ENCODE measurements around the gene UBA6.
"Not testable (repeated sequence)": the region's sequence is repeated elsewhere in the genome, so short reads cannot be mapped to it uniquely, and the experiment has no call there.

The UBA6 gene

DNA sequence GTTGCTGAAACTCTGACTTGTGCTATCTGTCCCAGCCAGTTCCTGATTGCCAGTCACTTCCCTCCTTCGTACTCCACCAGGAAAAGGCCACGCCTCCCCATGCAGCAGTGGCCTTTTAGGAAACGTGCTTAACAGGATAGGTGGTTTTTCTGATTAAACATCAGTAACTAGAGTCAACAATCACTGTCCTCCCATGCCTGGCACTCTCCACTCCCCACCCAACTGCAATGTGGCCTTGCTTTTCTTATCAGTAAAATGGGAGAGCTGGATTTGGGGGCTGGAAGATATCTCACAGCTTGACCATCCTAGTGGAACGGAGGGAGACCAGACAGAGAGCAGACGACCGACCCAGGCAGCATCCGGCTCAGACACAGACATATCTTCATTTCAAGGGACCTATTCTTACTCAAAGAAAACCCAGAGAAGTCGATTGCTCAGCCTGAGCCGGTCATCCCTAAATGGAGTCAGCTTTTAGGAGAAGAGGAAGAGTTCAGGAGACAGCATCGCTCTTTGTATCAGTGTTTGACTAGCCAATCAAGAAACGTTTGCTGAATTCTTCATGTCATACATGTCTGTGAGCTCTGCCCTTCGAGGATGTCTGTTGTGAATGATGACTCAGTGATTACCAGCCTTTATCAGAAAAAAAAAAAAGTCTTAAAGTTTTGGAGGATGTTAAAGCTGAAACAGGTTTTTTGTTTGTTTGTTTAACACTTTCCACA lies 12.7 kb upstream of the UBA6 start:
- DNase-seq = no peak

DNA sequence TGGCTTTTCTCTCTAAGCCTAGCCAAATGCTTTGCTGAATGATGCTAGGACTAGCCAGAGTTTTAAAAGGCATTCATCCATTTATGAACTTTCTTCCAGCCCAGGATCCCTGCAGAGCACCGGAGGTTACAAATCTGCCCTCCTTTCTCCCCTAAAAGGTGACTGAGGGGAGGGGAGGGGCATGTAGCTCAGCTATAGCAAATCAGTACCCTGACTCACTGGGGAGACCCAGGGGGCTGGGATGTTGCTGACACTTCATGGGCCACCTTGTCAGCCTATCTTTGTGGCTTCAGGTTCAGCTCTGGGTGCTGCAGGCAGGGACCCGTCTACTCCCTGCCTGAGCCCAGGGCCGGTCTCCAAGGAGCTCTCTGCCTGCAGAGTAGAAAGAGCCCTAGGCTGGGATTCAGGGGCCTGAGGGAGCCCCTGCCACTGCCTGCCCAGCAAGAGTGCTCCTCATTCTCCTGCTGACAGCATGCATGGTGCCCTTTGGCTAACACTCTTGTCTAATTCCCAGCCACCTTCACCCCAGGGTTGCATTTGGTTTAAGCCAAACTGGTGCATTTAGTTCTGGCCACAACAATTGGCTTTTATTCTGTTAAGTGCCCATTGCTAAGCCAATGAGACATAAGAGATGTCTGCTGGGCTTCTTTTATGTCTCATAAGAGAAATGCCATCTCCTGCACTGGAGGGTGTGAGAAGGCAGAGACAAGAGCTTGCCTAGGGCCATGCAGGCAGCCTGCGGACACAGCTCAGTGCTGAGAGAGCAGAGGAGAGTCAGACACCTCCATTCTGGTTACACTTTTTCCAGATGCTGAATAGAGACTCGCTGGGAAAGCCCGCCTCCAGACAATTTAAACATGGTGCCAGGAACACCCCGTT lies 11.9 kb upstream of the UBA6 start:
- no peak for DNase-seq

DNA sequence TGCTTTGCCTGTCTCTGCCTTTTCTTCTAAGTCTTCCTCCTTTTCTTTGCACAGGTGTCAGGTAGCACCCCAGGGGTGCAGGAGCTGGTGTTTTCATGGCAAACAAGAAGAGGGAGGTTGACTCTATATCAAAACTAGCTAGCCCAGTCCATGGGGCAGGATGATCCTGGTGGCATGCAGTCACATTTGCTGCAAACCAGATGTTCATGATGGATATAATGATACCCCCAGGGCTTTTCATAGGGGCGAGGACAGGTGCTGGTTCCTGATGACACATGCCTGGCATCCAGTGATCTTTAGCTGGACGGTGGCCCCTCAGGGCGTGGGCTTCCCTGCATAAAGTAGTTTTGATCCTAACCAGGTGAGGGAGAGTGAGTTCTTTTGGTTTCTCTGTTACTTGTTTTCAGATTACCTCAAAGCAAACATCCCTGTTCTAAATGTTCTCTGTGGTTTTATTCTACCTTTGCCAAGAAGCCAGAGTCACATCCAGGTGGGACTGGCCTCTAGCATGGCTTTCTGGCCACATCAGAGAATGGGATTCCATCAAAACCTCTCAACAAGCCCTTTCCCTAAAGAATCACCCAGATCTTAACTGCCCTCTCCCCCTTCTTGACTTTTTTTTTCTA lies 11.2 kb upstream of the UBA6 start:
- DNase-seq = no peak

DNA sequence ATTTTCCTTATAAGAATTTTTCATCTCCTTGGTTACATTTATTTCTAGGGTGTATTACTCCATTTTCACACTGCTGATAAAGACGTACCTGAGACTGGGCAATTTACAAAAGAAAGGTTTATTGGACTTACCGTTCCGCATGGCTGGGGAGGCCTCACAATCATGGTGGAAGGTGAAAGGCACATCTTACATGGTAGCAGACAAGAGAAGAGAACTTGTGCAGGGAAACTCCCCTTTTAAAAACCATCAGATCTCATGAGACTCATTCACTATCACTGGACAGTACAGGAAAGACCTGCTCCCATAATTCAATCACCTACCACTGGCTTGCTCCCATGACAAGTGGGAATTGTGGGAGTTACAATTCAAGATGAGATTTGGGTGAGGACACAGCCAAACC lies 5.7 kb upstream of the UBA6 start:
- DNase-seq = not testable (repeated sequence)

DNA sequence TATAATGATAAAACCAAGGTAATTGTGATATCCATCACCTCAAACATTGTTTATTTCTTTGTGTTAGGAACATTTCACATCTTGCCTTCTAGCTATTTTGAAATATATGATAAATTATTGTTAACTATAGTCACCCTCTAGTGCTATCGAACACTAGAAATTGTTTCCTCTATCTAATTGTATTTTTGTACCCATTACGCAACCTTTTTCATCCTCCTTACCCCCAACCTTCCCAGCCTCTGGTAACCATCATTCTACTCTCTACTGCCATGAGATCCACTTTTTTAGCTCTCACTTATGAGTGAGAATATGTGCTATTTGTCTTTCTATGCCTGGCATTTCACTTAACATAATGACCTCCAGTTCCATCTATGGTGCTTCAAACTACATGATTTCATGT lies 3.9 kb upstream of the UBA6 start:
- DNase-seq = no peak

DNA sequence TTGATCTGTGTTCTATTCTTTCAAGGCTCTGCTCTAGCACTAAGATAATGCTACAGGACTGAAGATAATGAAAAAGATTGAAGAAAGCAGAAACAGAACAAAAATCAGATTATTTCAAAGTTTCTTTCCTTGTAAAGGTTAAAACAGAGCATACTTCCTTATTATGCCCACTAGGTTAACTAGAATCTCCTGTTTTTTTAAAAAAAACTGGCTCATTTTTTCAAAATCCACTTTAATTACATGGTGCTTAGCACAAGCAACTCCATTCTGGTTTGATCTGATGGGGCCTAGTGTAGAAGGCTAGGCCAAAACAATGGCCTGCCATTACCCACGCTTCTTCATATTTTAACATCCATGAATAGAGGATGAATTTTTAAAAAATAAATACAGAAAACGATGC lies 1.2 kb upstream of the UBA6 start:
- DNase-seq = no peak

DNA sequence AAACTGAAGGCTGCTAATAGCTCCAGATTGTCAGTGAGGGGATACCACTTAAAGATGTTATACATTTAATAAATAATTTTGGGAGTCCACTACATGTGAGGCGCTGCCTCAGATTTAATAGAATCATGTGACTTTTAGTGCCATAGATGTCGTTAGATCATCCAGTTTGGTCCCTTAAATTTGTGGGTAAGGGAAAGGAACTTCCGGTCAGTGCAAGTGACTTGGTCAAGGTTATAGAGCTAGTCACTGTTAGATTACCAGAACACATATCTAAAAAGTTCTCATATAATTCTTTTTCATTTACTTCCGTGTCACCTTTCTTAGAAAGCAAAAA lies 529 bp upstream of the UBA6 start:
- no peak for DNase-seq

DNA sequence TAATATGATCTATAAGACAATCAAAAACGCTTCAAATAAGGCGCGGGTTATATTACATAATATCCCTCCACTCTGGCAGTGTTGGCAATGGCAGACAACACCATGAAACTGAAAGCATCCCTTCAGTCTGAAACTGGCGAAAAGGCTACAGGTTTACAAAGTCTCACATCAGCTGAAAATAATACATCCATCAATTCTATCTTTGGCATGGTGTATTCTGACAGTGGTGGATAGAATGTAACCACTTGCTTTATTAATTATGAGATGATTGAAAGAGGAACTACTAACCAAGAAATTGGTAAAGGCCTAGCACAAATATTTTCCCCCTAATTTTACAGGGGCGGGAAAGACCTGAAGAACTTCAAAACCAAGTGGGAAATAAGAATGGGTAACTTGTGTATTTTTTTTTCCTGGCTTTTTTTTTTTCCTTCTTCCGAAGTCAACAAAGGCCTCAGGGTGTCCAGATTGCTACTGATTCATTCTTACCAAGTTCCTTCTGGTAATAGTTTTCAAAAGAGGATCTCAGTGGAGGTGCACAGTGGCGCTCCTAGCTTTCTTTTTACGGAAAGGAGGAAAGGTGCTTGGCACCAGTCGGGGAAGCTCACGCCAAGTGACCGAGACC lies 728 bp downstream of the UBA6 start:
- DNase-seq = no peak

DNA sequence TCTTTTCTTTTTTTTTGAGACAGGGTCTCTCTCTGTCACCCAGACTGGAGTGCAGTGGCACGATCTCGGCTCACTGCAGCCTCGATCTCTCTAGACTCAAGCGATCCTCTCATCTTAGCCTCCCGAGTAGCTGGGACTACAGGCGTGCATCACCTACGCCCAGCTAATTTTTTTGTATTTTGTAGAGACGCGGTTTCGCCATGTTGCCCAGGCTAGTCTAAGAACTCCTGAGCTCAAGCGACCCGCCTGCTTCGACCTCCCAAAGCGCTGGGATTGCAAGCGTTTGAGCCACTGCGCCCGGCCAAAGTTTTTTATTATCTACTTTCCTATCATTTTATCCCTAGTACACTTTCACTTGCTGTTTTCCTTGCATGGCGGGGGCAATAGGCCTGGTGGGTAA lies 1.4 kb downstream of the UBA6 start:
- DNase-seq = no peak

DNA sequence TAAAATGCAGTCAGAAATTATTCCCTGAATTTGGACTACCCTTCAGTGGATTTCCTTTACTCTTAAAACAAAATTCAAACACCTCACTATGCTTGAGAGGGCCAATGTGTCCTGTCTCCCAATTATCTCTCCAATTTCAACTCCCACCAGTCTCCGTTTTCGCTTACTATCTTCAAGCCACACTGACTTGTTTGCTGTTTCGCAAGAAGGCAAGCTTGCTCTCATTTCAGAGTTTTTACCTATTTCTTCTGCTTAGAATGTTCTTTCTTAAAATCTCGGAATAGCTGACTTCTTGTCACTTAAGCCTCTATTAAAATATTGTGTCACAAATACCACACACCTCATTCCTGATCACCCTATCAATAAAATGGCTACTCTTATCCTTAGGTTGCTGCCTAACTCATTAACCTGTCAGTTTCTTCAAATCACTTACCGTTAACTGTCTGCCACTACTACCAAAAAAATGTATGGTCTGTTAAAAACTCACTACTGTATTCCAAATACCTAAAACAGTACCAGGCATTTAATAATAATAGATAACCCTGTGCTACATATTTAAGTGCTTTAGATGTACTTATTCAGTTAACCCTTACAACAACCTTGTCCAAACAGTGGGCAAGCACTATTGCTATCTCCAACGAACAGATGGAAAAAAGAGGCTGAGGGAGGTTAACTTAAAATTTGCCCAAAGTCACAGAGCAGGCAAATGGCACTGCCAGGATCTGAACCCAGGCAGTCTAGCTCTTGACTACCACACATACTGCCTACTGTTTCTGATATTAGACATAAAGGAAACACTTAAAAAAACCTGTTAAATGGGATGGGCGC lies 2.9 kb downstream of the UBA6 start:
- no peak for DNase-seq

DNA sequence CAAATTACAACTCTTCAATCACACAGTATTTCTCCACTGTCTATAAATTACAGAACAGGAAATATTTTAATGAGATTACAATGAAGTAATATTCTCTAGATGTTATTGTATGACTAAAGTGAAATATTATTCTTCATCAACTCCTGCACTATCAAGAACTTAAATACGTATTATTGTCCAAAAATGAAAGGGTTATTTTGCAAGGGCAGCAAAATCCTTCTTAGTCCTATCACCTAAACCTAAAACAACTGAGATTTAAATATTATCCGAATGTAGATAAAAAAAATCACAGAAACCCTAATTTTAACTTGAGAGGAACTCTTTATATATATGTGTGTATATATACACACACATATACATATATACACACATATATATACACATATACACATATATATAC lies 4.9 kb downstream of the UBA6 start:
- no peak for DNase-seq

DNA sequence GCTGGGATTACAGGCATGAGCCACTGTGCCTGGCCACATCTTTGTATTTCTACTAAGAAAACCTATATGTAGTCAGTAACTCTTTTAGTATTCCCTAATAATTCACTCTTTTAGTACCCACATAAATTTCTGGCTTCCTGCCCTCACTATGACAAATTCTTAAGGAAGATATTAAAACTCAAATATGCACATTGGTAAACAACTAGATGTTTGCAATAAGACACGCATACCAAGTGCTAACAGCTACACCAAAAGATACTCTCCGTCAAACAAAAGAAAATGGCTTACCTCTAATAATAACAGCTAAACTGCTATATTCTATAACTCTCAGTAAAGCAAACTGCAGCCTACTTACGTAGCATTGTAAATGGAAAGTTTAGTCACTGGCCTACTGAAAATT lies 6.3 kb downstream of the UBA6 start:
- DNase-seq = no peak

DNA sequence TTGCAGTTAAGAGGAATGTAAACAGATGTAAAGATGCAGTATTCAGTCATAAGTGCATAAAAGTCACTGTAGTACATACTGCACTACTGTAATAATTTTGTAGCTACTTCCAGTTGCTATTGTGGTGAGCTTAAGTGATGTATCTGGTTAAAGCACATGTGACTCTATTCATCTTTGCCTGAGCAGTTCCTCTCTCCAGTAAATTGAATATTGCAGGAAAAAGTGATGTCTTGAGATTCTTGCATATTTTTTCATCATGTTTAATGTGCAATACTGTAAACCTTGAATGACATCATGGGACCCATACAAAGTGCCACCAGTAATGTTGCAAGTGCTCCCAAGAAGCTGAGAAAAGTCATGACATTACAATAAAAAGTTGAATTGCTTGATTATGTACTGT lies 9.6 kb downstream of the UBA6 start:
- no peak for DNase-seq

DNA sequence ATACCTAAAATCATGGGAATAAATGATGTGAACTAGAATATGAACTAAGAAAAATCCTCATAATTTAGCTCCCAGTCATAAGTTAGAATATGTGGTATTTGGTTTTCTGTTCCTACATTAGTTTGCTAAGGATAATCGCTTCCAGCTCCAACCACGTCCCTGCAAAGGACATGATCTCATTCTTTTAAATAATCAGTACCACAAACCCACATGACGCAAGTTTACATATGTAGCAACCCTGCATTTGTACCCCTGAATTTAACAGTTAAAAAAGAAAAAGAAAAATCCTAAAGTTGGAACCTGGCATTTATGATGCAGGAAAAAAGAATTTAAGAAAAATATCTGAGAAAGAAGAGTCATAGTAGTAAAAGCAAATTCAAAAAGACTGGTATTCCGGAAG lies 13.3 kb downstream of the UBA6 start:
- no peak for DNase-seq

DNA sequence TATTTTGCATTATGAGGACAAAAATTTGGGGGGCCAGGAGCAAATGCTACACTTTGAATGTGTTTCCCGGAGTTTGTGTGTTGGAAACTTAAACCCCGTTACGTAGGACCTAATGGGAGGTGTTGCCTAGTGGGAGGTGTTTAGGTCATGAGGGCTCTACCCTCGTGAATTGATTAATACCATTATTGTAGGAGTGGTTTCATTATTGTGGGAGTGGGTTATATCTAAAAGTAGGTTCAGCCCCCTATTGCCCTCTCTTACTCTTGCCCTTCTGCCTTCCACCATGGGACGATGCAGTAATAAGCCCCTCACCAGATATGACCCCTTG lies 15.5 kb downstream of the UBA6 start:
- DNase-seq = no peak

DNA sequence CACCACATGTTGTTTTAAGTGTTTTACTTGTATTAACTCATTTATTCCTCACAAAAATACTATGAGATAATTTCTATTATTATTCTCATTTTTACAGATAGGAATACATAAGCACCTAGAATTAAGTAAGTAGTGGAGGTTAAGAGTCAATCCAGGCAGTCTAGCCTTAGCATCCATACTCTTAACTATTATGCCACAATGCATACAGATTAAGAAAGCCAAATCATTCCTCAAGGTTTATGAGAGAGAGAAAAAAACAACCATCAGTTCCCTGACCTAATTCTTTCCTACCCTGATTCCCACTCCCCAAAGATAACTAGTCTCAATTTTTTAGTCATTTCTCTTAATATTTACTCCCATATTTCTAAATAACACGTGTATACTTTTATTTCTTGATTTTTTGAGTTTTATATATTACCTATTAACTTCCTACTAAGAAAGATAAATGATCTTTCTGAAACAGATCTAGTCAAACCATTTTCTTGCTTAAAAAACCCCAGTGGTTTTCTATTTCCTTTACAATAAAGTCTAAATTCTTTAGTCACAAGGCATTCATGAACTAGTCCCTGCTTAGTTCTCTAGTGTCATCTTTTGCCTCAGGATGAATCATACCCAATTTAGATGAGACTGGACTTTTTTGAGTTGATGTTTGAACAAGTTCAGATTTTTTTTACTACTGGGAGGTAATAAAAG lies 16.0 kb downstream of the UBA6 start:
- no peak for DNase-seq

DNA sequence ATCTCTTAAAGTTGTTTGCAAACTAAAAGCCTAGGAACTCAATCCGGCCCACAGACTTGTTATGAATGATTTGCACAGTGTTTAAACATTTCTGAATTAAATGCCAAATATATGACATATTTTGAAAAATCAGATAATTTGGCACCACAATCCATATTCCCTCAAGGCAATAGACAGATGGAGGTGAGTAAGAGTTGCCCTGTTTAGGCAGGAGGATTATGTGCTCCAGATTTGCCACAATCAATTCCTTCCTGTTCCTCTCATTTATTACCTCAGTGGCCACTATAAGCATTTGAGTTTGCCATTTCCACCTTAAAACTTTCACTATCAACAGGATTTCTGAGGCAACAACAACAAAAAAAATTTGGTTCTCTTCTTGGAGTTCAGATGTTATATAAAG lies 18.7 kb downstream of the UBA6 start:
- no peak for DNase-seq

DNA sequence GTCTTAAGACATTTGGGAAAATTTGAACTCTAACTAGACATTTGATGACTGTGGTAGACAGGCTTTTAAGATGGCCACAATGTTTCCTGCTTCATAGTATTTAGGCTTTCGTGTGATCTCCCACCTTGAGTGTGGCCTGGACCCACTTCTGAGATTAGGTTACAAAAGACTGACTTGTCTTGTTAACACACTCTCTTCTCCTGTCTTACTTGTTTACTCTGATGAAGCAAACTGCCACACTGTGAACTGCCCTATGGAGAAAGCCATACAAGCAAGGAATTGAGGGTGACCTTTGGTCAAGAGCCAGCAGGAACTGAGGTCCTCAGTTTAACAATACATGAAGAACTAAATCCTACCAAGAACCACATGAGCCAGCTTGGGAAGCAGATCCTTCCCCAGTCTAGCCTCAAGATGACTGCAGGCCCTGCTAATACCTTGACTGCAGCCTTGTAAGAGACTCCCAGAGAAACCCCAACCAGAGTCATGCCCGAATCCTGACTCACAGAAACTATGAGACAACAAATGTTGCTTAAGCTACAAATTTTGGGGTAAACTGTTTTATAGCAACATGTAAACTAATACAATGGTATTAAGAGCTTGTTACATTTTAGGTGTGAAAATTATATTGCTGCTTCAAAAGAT lies 20.3 kb downstream of the UBA6 start:
- no peak for DNase-seq

DNA sequence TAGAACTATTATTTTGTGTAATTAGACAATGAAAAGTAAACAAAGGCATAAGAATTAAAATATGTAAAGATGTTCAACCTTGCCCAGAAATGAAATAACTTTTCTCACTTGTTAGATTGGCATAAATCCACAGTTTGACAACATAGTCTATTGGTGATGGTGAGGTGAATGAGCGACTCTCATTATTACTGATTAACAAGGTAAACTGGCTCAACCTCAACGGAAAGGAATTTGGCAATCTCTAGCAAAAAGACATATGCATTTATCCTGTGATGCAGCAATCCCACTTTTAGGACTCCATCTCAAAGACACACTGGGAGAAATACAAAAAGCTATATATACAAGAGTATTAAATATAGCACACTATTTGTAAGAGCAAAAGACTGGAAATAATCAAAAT lies 22.3 kb downstream of the UBA6 start:
- no peak for DNase-seq

DNA sequence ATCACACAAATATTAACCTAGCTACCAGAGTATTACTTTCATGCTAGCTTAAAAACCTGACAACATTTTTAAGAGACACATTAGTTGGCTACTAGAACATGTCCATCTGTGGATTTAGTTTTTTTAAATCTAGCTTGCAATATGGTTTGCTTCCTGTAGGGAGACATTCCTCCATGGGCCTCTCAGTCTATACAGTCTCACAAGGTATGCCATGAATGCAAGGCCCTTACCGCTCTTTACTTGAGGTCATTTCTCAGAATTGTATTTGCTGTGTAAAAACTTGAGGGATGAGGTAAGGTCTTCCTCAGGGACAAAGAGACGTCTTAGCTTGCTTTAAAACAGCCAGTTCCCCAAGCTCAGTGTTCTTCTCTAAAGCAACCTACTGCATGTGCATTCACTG lies 26.9 kb downstream of the UBA6 start:
- DNase-seq = no peak

DNA sequence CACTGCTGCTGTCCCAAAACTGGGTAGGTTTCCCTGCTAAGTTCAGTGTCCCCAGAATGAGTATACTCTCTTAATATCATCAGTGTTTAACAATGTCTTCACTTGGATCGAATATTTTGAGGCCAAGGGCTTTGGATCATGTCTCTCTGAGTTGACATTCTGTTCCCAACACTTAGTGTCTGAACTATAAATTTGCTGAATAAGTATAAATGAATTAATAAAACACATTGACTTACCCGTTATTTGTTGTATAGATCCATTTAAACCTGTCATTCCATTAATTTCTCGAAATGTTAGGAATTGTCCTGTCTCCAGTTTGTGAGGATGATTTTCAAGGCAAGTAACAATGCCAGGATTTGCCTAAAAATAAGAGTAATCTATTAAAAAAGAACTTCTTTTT lies 32.6 kb downstream of the UBA6 start:
- no peak for DNase-seq

DNA sequence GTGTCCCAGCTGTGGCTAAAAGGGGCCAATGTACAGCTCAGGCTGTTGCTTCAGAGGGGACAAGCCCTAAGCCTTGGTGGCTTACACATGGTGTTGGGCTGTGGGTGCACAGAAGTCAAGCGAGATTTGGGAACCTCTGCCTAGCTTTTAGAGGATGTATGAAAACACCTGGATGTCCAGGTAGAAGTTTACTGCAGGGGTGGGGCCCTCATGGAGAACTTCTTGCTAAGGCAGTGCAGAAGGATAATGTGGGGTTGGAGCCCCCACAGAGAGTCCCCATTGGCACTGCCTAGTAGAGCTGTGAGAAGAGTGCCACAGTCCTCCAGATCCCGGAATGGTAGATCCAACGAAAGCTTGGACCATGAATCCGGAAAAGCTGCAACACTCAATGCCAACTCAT lies 40.5 kb downstream of the UBA6 start:
- DNase-seq = no peak

All from CD4-positive, alpha-beta T cell treated with Interleukin-17A for 4 hours (primary cell).